ENCODE results near the gene TAT.

DNA sequence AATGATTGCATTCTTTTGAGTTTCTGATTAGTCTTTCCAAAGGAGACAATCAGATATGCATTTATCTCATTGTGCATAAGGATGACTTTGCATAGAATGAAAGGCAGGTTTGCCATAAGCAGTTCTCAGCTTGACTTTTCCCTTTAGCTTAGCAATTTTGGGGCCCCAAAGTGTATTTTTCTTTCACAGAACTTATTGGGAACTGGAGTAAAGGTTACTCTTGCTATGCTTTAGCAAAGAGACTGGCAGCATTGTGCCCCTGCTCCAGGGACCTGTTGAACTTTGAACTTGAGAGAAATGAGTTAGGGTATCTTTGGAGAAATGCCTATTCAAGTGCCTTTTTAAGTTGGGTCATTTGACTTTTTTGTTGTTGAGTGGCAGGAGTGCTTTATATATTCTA is 17.0 kb downstream of the TAT start:
- TF ChIP-seq GATA2 (IDR thresholded peaks at IDR 0.05; ENCODE audit: low read depth, low read length) (no peak), GATA3 (IDR thresholded peaks at IDR 0.05; ENCODE audit: low read depth, low read length) (no peak)

All from SH-SY5Y (cell line).